ENCODE results near the gene CD200R1L. TPM values are rescaled to one million over a fixed set of nuclear protein-coding genes. Genes with fewer than 3 reads are reported as not detected.
"Not testable (repeated sequence)": the region's sequence is repeated elsewhere in the genome, so short reads cannot be mapped to it uniquely, and the experiment has no call there.

The CD200R1L gene
- total RNA-seq, 5 donors from 2014 or later (not counting 1 experiment from before 2014, with no cell fraction given) = not detected

DNA sequence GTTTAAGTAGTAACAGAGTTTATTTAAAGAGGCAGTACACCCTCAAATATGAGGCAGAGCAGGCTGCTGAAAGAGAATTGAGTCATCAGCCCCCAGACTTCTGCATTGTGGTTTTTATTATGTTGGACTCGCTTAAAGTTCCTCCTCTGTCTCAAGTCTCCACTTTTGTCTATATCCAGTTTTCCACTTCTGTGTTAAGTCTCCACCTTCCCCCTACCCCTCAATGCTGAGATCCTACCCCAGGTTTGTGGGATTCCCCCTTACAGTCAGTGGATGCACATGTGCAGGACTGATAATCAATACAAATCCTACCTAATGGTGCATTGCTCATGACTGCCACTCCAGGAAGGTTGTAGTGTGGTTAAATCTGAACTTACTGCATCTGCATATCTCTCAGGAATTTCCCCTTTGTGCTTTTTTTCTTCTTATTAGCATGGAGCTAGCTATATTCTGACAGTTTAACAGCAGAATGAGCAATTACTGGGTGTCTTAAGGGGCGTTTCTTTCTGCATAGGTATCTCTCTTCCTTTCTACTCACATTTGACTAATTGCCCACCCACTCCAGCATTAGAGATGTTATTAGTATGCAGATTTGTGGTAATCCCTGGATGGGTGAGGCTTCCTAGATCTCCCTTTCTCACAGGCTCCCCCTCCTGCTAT, 11.9 kb upstream of the CD200R1L start:
- H3K4me1 Mint-ChIP-seq = peaks cover 25 to 38% (median 27%) of the 10 kb centered on the region in 3 donors
- no peaks in the 10 kb centered on the region for H3K27me3 Mint-ChIP-seq
- Histone ChIP-seq H3K4me3 (ENCODE audit: control insufficient read depth in 1 of 2, extremely low read depth in 1 of 2, low read length in 1 of 2) (no peak overlapping the region), H3K27ac (ENCODE audit: low read length) (no peak overlapping the region), H3K9me3 (no peaks in the 10 kb centered on the region), H3K36me3 (ENCODE audit: control insufficient read depth in 2 of 2, extremely low read depth in 1 of 2, insufficient read depth in 1 of 2, low read length in 1 of 2) (no peaks in the 10 kb centered on the region), H3K4me1 (ENCODE audit: control insufficient read depth in 1 of 2, extremely low read depth in 1 of 2, insufficient read depth in 2 of 2, low read length in 2 of 2) (peaks cover 0 to 12% of the 10 kb centered on the region in 2 experiments), H3K27me3 (replicated peaks in 1 of 2; ENCODE audit: control insufficient read depth in 2 of 2, extremely low read depth in 1 of 2, insufficient read depth in 2 of 2, low read length in 1 of 2) (no peaks in the 10 kb centered on the region)
- peaks cover 8 to 16% (median 13%) of the 10 kb centered on the region in 3 donors for H3K9me3 Mint-ChIP-seq
- POLR2A ChIA-PET = no interaction called here
- ATAC-seq (replicated peaks in 1 of 4) (peak in 1 of 4 experiments; percentile 62), DNase-seq (peak in 2 of 35 experiments; percentile 4 to 29)
- CTCF ChIA-PET = no interaction called here
- no peaks in the 10 kb centered on the region for H3K36me3 Mint-ChIP-seq
- peak overlapping the region; percentile 17 to 77 for H3K27ac Mint-ChIP-seq
- no CpG with 5 or more reads among the region's 2 CpGs for WGBS (ENCODE audit: insufficient coverage)
- H3K4me3 Mint-ChIP-seq = peak overlapping the region in 1 of 3 donors; percentile 9

DNA sequence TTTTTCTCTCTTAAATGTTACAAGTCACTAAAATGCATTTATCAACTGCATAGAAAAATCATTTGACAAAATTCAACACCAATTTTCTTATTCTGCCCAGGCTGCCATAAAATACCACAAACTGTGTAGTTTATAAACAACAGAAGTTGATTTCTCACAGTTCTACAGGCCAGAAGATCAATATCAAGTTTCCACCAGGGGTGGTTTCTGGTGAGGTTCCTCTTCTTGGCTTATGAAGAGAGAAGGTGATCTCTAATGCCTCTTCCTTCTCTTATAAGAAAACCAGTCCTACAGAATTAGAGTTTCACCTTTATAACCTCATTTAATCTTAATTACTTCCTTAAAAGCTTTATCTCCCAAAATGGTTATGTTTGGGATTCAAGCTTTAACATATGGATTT, 10.9 kb upstream of the CD200R1L start:
- Histone ChIP-seq H3K27me3 (replicated peaks in 1 of 2; ENCODE audit: control insufficient read depth in 2 of 2, extremely low read depth in 1 of 2, insufficient read depth in 2 of 2, low read length in 1 of 2) (no peaks in the 10 kb centered on the region), H3K4me3 (ENCODE audit: control insufficient read depth in 1 of 2, extremely low read depth in 1 of 2, low read length in 1 of 2) (no peak overlapping the region), H3K4me1 (ENCODE audit: control insufficient read depth in 1 of 2, extremely low read depth in 1 of 2, insufficient read depth in 2 of 2, low read length in 2 of 2) (peaks cover 0 to 12% of the 10 kb centered on the region in 2 experiments), H3K36me3 (ENCODE audit: control insufficient read depth in 2 of 2, extremely low read depth in 1 of 2, insufficient read depth in 1 of 2, low read length in 1 of 2) (no peaks in the 10 kb centered on the region), H3K9me3 (no peaks in the 10 kb centered on the region), H3K27ac (ENCODE audit: low read length) (peak overlapping the region; percentile 13)
- POLR2A ChIA-PET = no interaction called here
- ATAC-seq (replicated peaks in 1 of 4) (no peak), DNase-seq (peak in 1 of 35 experiments; percentile 13)
- CTCF ChIA-PET = no interaction called here
- H3K4me1 Mint-ChIP-seq = peaks cover 25 to 37% (median 27%) of the 10 kb centered on the region in 3 donors
- H3K27ac Mint-ChIP-seq = peak overlapping the region; percentile 17 to 77
- no peaks in the 10 kb centered on the region for H3K27me3 Mint-ChIP-seq
- peaks cover 8 to 16% (median 13%) of the 10 kb centered on the region in 3 donors for H3K9me3 Mint-ChIP-seq
- H3K36me3 Mint-ChIP-seq = peaks cover 1% of the 10 kb centered on the region
- H3K4me3 Mint-ChIP-seq = peak overlapping the region in 1 of 3 donors; percentile 10

DNA sequence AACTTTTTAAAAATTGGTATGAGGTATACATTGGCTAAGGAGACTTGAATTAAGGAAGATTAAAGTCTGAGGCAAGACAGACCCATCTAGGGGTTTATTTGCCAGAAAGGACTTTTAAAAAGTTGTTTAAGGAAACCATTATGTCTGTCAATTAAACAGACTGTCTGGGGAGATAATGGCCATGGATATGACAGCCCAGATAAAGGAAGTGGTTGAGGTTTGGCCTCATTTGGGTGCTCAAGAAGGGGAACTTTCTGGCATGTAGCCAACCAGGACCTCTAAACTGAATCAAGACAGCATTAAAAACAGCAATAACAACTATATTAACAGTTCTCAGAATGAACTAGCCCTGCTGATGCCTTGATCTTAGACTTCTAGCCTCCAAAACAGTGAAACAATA, 9.9 kb upstream of the CD200R1L start:
- peak overlapping the region; percentile 5 for H3K27ac ChIP-seq (ENCODE audit: low read length)
- H3K9me3 Mint-ChIP-seq = peaks cover 18 to 23% (median 22%) of the 10 kb centered on the region in 3 donors
- no peaks in the 10 kb centered on the region for H3K36me3 ChIP-seq (ENCODE audit: control insufficient read depth in 2 of 2, extremely low read depth in 1 of 2, insufficient read depth in 1 of 2, low read length in 1 of 2)
- H3K27me3 ChIP-seq (replicated peaks in 1 of 2; ENCODE audit: control insufficient read depth in 2 of 2, extremely low read depth in 1 of 2, insufficient read depth in 2 of 2, low read length in 1 of 2) = no peaks in the 10 kb centered on the region
- no peaks in the 10 kb centered on the region for H3K27me3 Mint-ChIP-seq
- peaks cover 8% of the 10 kb centered on the region for H3K36me3 Mint-ChIP-seq
- CTCF ChIA-PET = no interaction called here
- H3K4me1 Mint-ChIP-seq = peaks cover 25 to 37% (median 27%) of the 10 kb centered on the region in 3 donors
- POLR2A ChIA-PET = no interaction called here
- H3K9me3 ChIP-seq = no peaks in the 10 kb centered on the region
- H3K4me3 Mint-ChIP-seq = no peak overlapping the region
- peak overlapping the region; percentile 23 to 69 for H3K27ac Mint-ChIP-seq
- ATAC-seq (replicated peaks in 1 of 4) (peak; percentile 34 to 69 (median 52)), DNase-seq (peak in 7 of 35 experiments; percentile 10 to 63 (median 16))
- H3K4me3 ChIP-seq (ENCODE audit: control insufficient read depth in 1 of 2, extremely low read depth in 1 of 2, low read length in 1 of 2) = no peak overlapping the region
- H3K4me1 ChIP-seq (ENCODE audit: control insufficient read depth in 1 of 2, extremely low read depth in 1 of 2, insufficient read depth in 2 of 2, low read length in 2 of 2) = peaks cover 0 to 12% of the 10 kb centered on the region in 2 experiments

DNA sequence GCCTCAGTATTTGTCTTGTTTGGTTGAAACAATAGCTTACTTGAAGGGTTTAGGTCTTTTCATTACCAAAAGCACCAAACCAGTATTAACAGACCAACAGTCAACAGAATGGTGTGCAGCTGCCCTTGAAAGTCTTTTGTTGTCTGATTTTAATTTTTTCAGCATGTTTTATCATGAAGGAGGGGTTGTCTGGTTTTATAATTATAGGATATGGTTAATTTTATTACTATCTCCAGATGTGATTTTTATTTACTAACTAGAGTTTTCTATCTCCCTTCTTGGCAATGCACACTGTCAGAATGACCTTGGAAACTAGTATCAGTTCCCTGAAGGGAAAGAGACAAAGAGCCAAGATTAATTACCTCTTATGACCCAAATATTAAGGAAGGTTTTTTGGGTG, 9.2 kb upstream of the CD200R1L start:
- Mint-ChIP-seq H3K4me1 (peaks cover 25 to 37% (median 27%) of the 10 kb centered on the region in 3 donors), H3K36me3 (peaks cover 14% of the 10 kb centered on the region), H3K4me3 (no peak overlapping the region), H3K27ac (peak overlapping the region in 1 of 2 donors; percentile 69), H3K27me3 (no peaks in the 10 kb centered on the region), H3K9me3 (peaks cover 24 to 29% (median 29%) of the 10 kb centered on the region in 3 donors)
- Histone ChIP-seq H3K4me3 (ENCODE audit: control insufficient read depth in 1 of 2, extremely low read depth in 1 of 2, low read length in 1 of 2) (no peak overlapping the region), H3K9me3 (no peaks in the 10 kb centered on the region), H3K27ac (ENCODE audit: low read length) (peak overlapping the region; percentile 5), H3K36me3 (ENCODE audit: control insufficient read depth in 2 of 2, extremely low read depth in 1 of 2, insufficient read depth in 1 of 2, low read length in 1 of 2) (no peaks in the 10 kb centered on the region), H3K4me1 (ENCODE audit: control insufficient read depth in 1 of 2, extremely low read depth in 1 of 2, insufficient read depth in 2 of 2, low read length in 2 of 2) (peaks cover 0 to 12% of the 10 kb centered on the region in 2 experiments), H3K27me3 (replicated peaks in 1 of 2; ENCODE audit: control insufficient read depth in 2 of 2, extremely low read depth in 1 of 2, insufficient read depth in 2 of 2, low read length in 1 of 2) (no peaks in the 10 kb centered on the region)
- ChIA-PET POLR2A (interaction anchor here in 1 of 2 donors (0.6 kb wide), 1 partner anchor 40 kb away, joined by 3 read pairs; no protein-coding TSS in a partner anchor), CTCF (no interaction called here)
- DNase-seq (no peak), ATAC-seq (replicated peaks in 1 of 4) (no peak)

DNA sequence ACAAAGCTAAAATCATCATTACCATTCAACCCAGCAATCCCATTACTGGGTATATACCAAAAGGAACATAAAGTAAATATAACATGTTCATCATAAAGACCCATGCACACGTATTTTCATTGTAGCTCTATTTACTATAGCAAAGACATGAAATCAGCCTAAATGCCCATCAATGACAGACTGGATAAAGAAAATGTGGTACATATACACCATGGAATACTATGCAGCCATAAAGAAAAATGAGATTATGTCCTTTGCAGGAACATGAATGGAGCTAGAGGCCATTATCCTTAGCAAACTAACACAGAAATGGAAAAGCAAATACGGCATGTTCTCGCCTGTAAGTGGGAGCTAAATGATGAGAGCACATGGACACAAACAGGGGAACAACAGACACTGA, 8.4 kb upstream of the CD200R1L start:
- H3K4me3 ChIP-seq (ENCODE audit: control insufficient read depth in 1 of 2, extremely low read depth in 1 of 2, low read length in 1 of 2); H3K36me3 ChIP-seq (ENCODE audit: control insufficient read depth in 2 of 2, extremely low read depth in 1 of 2, insufficient read depth in 1 of 2, low read length in 1 of 2); H3K27me3 ChIP-seq (replicated peaks in 1 of 2; ENCODE audit: control insufficient read depth in 2 of 2, extremely low read depth in 1 of 2, insufficient read depth in 2 of 2, low read length in 1 of 2); ATAC-seq (replicated peaks in 1 of 4); H3K27ac Mint-ChIP-seq; DNase-seq; H3K27ac ChIP-seq (ENCODE audit: low read length); H3K27me3 Mint-ChIP-seq; H3K4me3 Mint-ChIP-seq; H3K9me3 ChIP-seq; CTCF ChIA-PET: not testable (repeated sequence)
- Mint-ChIP-seq H3K9me3 (peaks cover 32 to 37% (median 34%) of the 10 kb centered on the region in 3 donors), H3K4me1 (peaks cover 25 to 37% (median 27%) of the 10 kb centered on the region in 3 donors), H3K36me3 (peaks cover 20% of the 10 kb centered on the region)
- H3K4me1 ChIP-seq (ENCODE audit: control insufficient read depth in 1 of 2, extremely low read depth in 1 of 2, insufficient read depth in 2 of 2, low read length in 2 of 2) = peaks cover 0 to 12% of the 10 kb centered on the region in 2 experiments
- POLR2A ChIA-PET = interaction anchor here (0.6 kb wide), 2 partner anchors 18 to 41 kb away, joined by 3 read pairs; no protein-coding TSS in a partner anchor
- no CpG with 5 or more reads among the region's 3 CpGs for WGBS (ENCODE audit: insufficient coverage)

DNA sequence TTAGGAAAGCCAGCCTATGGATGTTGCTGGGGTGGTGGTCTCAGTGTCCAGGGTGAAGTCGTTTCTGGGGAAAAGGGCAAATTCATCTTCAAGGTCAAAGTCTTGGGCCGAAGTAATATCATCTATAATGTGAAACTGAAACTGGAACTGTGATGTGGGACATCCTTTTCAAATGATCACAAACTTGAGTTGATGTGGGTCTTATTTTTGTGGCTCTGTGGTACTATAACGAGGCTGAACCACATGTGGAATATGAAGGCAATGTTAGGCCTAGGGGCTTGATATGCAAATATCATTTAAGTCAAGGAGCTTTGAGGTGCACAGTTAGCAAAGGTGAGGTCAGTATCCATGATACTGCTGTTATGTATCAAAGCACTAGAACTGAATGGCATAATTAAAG, 1.5 kb upstream of the CD200R1L start:
- WGBS (ENCODE audit: insufficient coverage) = 13% methylated on average over 3 of the region's 3 CpGs
- peaks cover 24 to 32% (median 31%) of the 10 kb centered on the region in 3 donors for H3K4me1 Mint-ChIP-seq
- H3K4me3 ChIP-seq (ENCODE audit: control insufficient read depth in 1 of 2, extremely low read depth in 1 of 2, low read length in 1 of 2) = no peak overlapping the region

More for the DNA sequence above, 1.5 kb upstream of the CD200R1L start:
- CTCF ChIA-PET = no interaction called here
- POLR2A ChIA-PET = interaction anchor here in 1 of 2 donors (1.0 kb wide), 1 partner anchor 74 kb away, joined by 3 read pairs; no protein-coding TSS in a partner anchor
- Histone ChIP-seq H3K4me1 (ENCODE audit: control insufficient read depth in 1 of 2, extremely low read depth in 1 of 2, insufficient read depth in 2 of 2, low read length in 2 of 2) (peaks cover 2 to 15% of the 10 kb centered on the region in 2 experiments), H3K9me3 (no peaks in the 10 kb centered on the region), H3K36me3 (ENCODE audit: control insufficient read depth in 2 of 2, extremely low read depth in 1 of 2, insufficient read depth in 1 of 2, low read length in 1 of 2) (no peaks in the 10 kb centered on the region), H3K27me3 (replicated peaks in 1 of 2; ENCODE audit: control insufficient read depth in 2 of 2, extremely low read depth in 1 of 2, insufficient read depth in 2 of 2, low read length in 1 of 2) (no peaks in the 10 kb centered on the region), H3K27ac (ENCODE audit: low read length) (peak overlapping the region; percentile 70)
- Mint-ChIP-seq H3K27me3 (no peaks in the 10 kb centered on the region), H3K27ac (peak overlapping the region; percentile 62 to 83), H3K36me3 (peaks cover 20% of the 10 kb centered on the region), H3K9me3 (peaks cover 24 to 29% (median 25%) of the 10 kb centered on the region in 3 donors), H3K4me3 (peak overlapping the region; percentile 1 to 41 (median 31))
- ATAC-seq (replicated peaks in 1 of 4) = peak in 2 of 4 experiments; percentile 51 to 63
- peak in 1 of 35 experiments; percentile 29 for DNase-seq

All from T-cell (primary cell).